Neural cell (in vitro differentiated cells): ENCODE data around the gene ANKS1B. TPM values are rescaled to one million over a fixed set of nuclear protein-coding genes. Genes with fewer than 3 reads are reported as not detected.
"Not testable (repeated sequence)": the region's sequence is repeated elsewhere in the genome, so short reads cannot be mapped to it uniquely, and the experiment has no call there.

Experiments
- H2AFZ ChIP-seq: fragments of 200-600, 300-800 bp; sonication (generic), shearing (Covaris generic); 2 replicates; pipeline ENCODE4 v1.6.0; 2014; ENCODE audit warnings: low read depth, mild to moderate bottlenecking, antibody characterized with exemption, low read length, moderate library complexity
- H3F3A ChIP-seq: fragments of 200-600 bp; shearing (Covaris generic); 2 replicates; pipeline ENCODE4 v1.6.1; 2016; ENCODE audit warnings: mild to moderate bottlenecking, moderate library complexity, mixed read lengths, antibody characterized with exemption, low read length; ENCODE audit not compliant: insufficient read depth, poor library complexity, severe bottlenecking
- H3K27ac ChIP-seq: fragments of 200-600, 300-800 bp; sonication (generic), shearing (Covaris generic); 2 replicates; pipeline ENCODE4 v1.5.1; 2014; ENCODE audit warnings: mild to moderate bottlenecking, low read length, moderate library complexity
- H3K27me3 ChIP-seq: fragments of 300-800, 200-600 bp; sonication (generic), shearing (Covaris generic); 2 replicates; pipeline ENCODE4 v1.6.0; 2014; ENCODE audit warnings: mild to moderate bottlenecking, low read depth, low read length, moderate library complexity; ENCODE audit not compliant: insufficient read depth
- H3K36me3 ChIP-seq: fragments of 300-800, 200-600 bp; sonication (generic), shearing (Covaris generic); 2 replicates; pipeline ENCODE4 v1.5.1; 2014; ENCODE audit warnings: mild to moderate bottlenecking, antibody characterized with exemption, low read length, moderate library complexity; ENCODE audit not compliant: insufficient read depth
- H3K4me2 ChIP-seq: fragments of 300-800, 200-600 bp; sonication (generic), shearing (Covaris generic); 2 replicates; pipeline ENCODE4 v1.6.0; 2014; ENCODE audit warnings: mild to moderate bottlenecking, low read length
- H3K4me3 ChIP-seq: fragments of 300-800, 200-600 bp; sonication (generic), shearing (Covaris generic); 2 replicates; pipeline ENCODE4 v1.5.1; 2014; ENCODE audit warnings: mild to moderate bottlenecking, low read length, moderate library complexity
- H3K79me2 ChIP-seq: fragments of 200-600 bp; shearing (Covaris generic); replicated peaks from 2 replicates; pipeline ENCODE4 v1.6.0; 2014; ENCODE audit warnings: mild to moderate bottlenecking, low read length, moderate library complexity; ENCODE audit not compliant: insufficient read depth
- H3K9ac ChIP-seq: fragments of 300-800, 200-600 bp; sonication (generic), shearing (Covaris generic); 2 replicates; pipeline ENCODE4 v1.6.1; 2016; ENCODE audit warnings: mild to moderate bottlenecking, low read length, mixed read lengths
- H3K9me2 ChIP-seq: fragments of 200-600 bp; shearing (Covaris generic); 2 replicates; pipeline ENCODE4 v1.6.1; 2016; ENCODE audit warnings: mild to moderate bottlenecking, low read length, mixed read lengths; ENCODE audit not compliant: insufficient read depth
- H3K9me3 ChIP-seq: fragments of 200-600, 300-800 bp; sonication (generic), shearing (Covaris generic); 2 replicates; pipeline ENCODE4 v1.6.1; 2016; ENCODE audit warnings: mild to moderate bottlenecking, mixed run types, low read length, moderate library complexity, mixed read lengths
- H4K20me1 ChIP-seq: fragments of 200-600 bp; shearing (Covaris generic); 2 replicates; pipeline ENCODE4 v1.6.1; 2016; ENCODE audit warnings: mild to moderate bottlenecking, mixed run types; ENCODE audit not compliant: insufficient read depth
- CTCF ChIP-seq: fragments of 450-650 bp; IDR thresholded peaks from 2 replicates; pipeline ENCODE4 v1.5.1; 2014; ENCODE audit warnings: antibody characterized with exemption, mild to moderate bottlenecking, moderate library complexity; ENCODE audit not compliant: poor library complexity, severe bottlenecking
- EP300 ChIP-seq: fragments of 450-650 bp; conservative IDR thresholded peaks from 2 replicates; pipeline ENCODE4 v1.6.1; 2014; ENCODE audit warnings: antibody characterized with exemption, mild to moderate bottlenecking, moderate library complexity; ENCODE audit not compliant: poor library complexity, severe bottlenecking
- EZH2 ChIP-seq: fragments of 200-600, 300-800 bp; shearing (Covaris generic), sonication (generic); IDR thresholded peaks from 2 replicates; pipeline ENCODE4 v1.6.1; 2014; ENCODE audit warnings: antibody characterized with exemption, low read length, borderline replicate concordance, mild to moderate bottlenecking; ENCODE audit not compliant: insufficient read depth, poor library complexity, severe bottlenecking
- POLR2AphosphoS5 ChIP-seq: IDR thresholded peaks from 2 replicates; pipeline ENCODE4 v1.6.1; 2012
- REST ChIP-seq: IDR thresholded peaks from 2 replicates; pipeline ENCODE4 v1.6.1; 2012; ENCODE audit warnings: borderline replicate concordance
- polyA plus RNA-seq: library from polyadenylated mRNA; depleted of rRNA; stranded (reverse); fragments of >200 nt; gene quantifications from 2 replicates; pipeline ENCODE4 v1.2.3, GENCODE V29; 2014

Gene ANKS1B
- polyA plus RNA-seq, 1 donor from 2014 or later: 65.6 TPM

- TF ChIP-seq EP300 (no peak), EZH2 (no peak), CTCF (no peak)
- no peaks in the 10 kb centered on the region for H3K27me3 ChIP-seq
- no peaks in the 10 kb centered on the region for H3K79me2 ChIP-seq
- no peaks in the 10 kb centered on the region for H3K36me3 ChIP-seq
- H3K4me2 ChIP-seq: no peak overlapping the region
- no peak overlapping the region for H2AFZ ChIP-seq
- H3K9me2 ChIP-seq: no peaks in the 10 kb centered on the region
- no peaks in the 10 kb centered on the region for H4K20me1 ChIP-seq
- no peak overlapping the region for H3K4me3 ChIP-seq
- H3K9ac ChIP-seq: no peak overlapping the region
- H3F3A ChIP-seq: no peaks in the 10 kb centered on the region
- H3K27ac ChIP-seq: no peak overlapping the region
- H3K9me3 ChIP-seq: no peaks in the 10 kb centered on the region
Observed at GRCh38 chr12:98840325-98840724, 1144.4 kb downstream of the ANKS1B start.

- no peaks in the 10 kb centered on the region for H3K36me3 ChIP-seq
- H3F3A ChIP-seq: no peaks in the 10 kb centered on the region
- H3K4me2 ChIP-seq: no peak overlapping the region
- no peaks in the 10 kb centered on the region for H3K9me3 ChIP-seq
- no peaks in the 10 kb centered on the region for H4K20me1 ChIP-seq
- TF ChIP-seq POLR2AphosphoS5 (no peak), CTCF (peak; percentile 16)
- no peak overlapping the region for H3K4me3 ChIP-seq
- H3K27me3 ChIP-seq: no peaks in the 10 kb centered on the region
- H3K27ac ChIP-seq: no peak overlapping the region
- no peak overlapping the region for H3K9ac ChIP-seq
- H3K9me2 ChIP-seq: no peaks in the 10 kb centered on the region
- H3K79me2 ChIP-seq: no peaks in the 10 kb centered on the region
- no peak overlapping the region for H2AFZ ChIP-seq
Observed at GRCh38 chr12:98838231-98838647, 1146.5 kb downstream of the ANKS1B start.

GRCh38 chr12:98837134-98837752, 1147.5 kb downstream of the ANKS1B start:
- H3K9me3 ChIP-seq, H3K27me3 ChIP-seq, H3K9ac ChIP-seq, H3K36me3 ChIP-seq, H3K79me2 ChIP-seq, H3K27ac ChIP-seq, H3K4me3 ChIP-seq, H2AFZ ChIP-seq, H3F3A ChIP-seq, H3K9me2 ChIP-seq, H3K4me2 ChIP-seq, H4K20me1 ChIP-seq: not testable (repeated sequence)
- TF ChIP-seq POLR2AphosphoS5 (peak; percentile 31), EP300 (peak; percentile 25), REST (peak; percentile 95)
